Measurements from ENCODE around the gene EHF. TPM values are rescaled to one million over a fixed set of nuclear protein-coding genes. Genes with fewer than 3 reads are reported as not detected.

EHF gene
- total and polyA plus RNA-seq, 2 of the 13 experiments (the other 11 are each of a cell fraction or from before 2014, with no cell fraction given), result 0.04 to 0.46 TPM

GRCh38 chr11:34633990-34634693 is 13.2 kb downstream of the EHF start (continued):
- TF ChIP-seq ZNF646 (CRISPR knock-in tag; IDR thresholded peaks at IDR 0.05) (no peak), NFIB (CRISPR knock-in tag; IDR thresholded peaks at IDR 0.05; ENCODE audit: borderline replicate concordance) (no peak), ELF1 (CRISPR knock-in tag; IDR thresholded peaks at IDR 0.05) (peak; percentile 64), FOXA3 (CRISPR knock-in tag; IDR thresholded peaks at IDR 0.05) (peak; percentile 7), CEBPG (CRISPR knock-in tag; IDR thresholded peaks at IDR 0.05) (peak; percentile 93), RFXAP (CRISPR knock-in tag; IDR thresholded peaks at IDR 0.05; ENCODE audit: borderline replicate concordance) (no peak), ZNF512 (CRISPR knock-in tag; IDR thresholded peaks at IDR 0.05) (no peak), AHDC1 (CRISPR knock-in tag; IDR thresholded peaks at IDR 0.05; ENCODE audit: borderline replicate concordance) (peak; percentile 45; the same call in 1 of the 2 replicates), ETV5 (CRISPR knock-in tag; IDR thresholded peaks at IDR 0.05; ENCODE audit: borderline replicate concordance) (peak; percentile 68; the same call in 1 of the 2 replicates), SOX6 (IDR thresholded peaks at IDR 0.05) (no peak), SOX6 (CRISPR knock-in tag; IDR thresholded peaks at IDR 0.05) (peak; percentile 35; the same call in 1 of the 2 replicates), ISL2 (CRISPR knock-in tag; IDR thresholded peaks at IDR 0.05) (peak; percentile 52; the same call in 1 of the 2 replicates), PHB2 (IDR thresholded peaks at IDR 0.05; ENCODE audit: partially characterized antibody) (no peak)

Data from HepG2 (cell line).